Measurements from ENCODE around the gene PIGK. TPM values are rescaled to one million over a fixed set of nuclear protein-coding genes. Genes with fewer than 3 reads are reported as not detected.

The PIGK gene
- total RNA-seq, 2 donors from 2014 or later, result 21.4 to 27.1 TPM

- Histone ChIP-seq H3K27ac (no peak overlapping the region), H3K4me1 (no peaks in the 10 kb centered on the region), H3K36me3 (no peaks in the 10 kb centered on the region), H3K9me3 (no peaks in the 10 kb centered on the region), H3K27me3 (no peaks in the 10 kb centered on the region), H3K4me3 (no peak overlapping the region), H3K9ac (ENCODE audit: low read depth in 2 of 2, low read length in 2 of 2) (no peak overlapping the region)
- no peak for DNase-seq
- intact Hi-C loops (cut with DNase I), result no loop called here
- TF ChIP-seq CTCF (IDR thresholded peaks at IDR 0.05), result no peak
Observed at GRCh38 chr1:77084457-77084856, 134.8 kb downstream of the PIGK start.

GRCh38 chr1:77081834-77082233 is 137.4 kb downstream of the PIGK start:
- Histone ChIP-seq H3K4me3 (no peak overlapping the region), H3K36me3 (no peaks in the 10 kb centered on the region), H3K27me3 (no peaks in the 10 kb centered on the region), H3K27ac (no peak overlapping the region), H3K9ac (ENCODE audit: low read depth in 2 of 2, low read length in 2 of 2) (no peak overlapping the region), H3K4me1 (no peaks in the 10 kb centered on the region), H3K9me3 (no peaks in the 10 kb centered on the region)
- intact Hi-C loops (cut with DNase I), result no loop called here
- no peak for DNase-seq
- TF ChIP-seq CTCF (IDR thresholded peaks at IDR 0.05), result no peak

GRCh38 chr1:77076759-77077158 is 142.5 kb downstream of the PIGK start:
- Histone ChIP-seq H3K27me3 (no peaks in the 10 kb centered on the region), H3K36me3 (no peaks in the 10 kb centered on the region), H3K4me1 (no peaks in the 10 kb centered on the region), H3K4me3 (no peak overlapping the region), H3K27ac (no peak overlapping the region), H3K9ac (ENCODE audit: low read depth in 2 of 2, low read length in 2 of 2) (no peak overlapping the region), H3K9me3 (no peaks in the 10 kb centered on the region)
- intact Hi-C loops (cut with DNase I), result no loop called here
- DNase-seq, result no peak
- no peak for TF ChIP-seq CTCF (IDR thresholded peaks at IDR 0.05)

- Histone ChIP-seq H3K9me3 (no peaks in the 10 kb centered on the region), H3K36me3 (no peaks in the 10 kb centered on the region), H3K27ac (no peak overlapping the region), H3K4me1 (no peaks in the 10 kb centered on the region), H3K4me3 (no peak overlapping the region), H3K27me3 (no peaks in the 10 kb centered on the region), H3K9ac (ENCODE audit: low read depth in 2 of 2, low read length in 2 of 2) (no peak overlapping the region)
- intact Hi-C loops (cut with DNase I), result no loop called here
- DNase-seq, result no peak
- no peak for TF ChIP-seq CTCF (IDR thresholded peaks at IDR 0.05)
Observed at GRCh38 chr1:77068013-77068412, 151.2 kb downstream of the PIGK start.

GRCh38 chr1:77065693-77066342 is 153.4 kb downstream of the PIGK start:
- Histone ChIP-seq H3K27me3 (no peaks in the 10 kb centered on the region), H3K27ac (no peak overlapping the region), H3K9me3 (no peaks in the 10 kb centered on the region), H3K36me3 (no peaks in the 10 kb centered on the region), H3K9ac (ENCODE audit: low read depth in 2 of 2, low read length in 2 of 2) (no peak overlapping the region), H3K4me3 (no peak overlapping the region), H3K4me1 (no peaks in the 10 kb centered on the region)
- no peak for DNase-seq
- TF ChIP-seq CTCF (IDR thresholded peaks at IDR 0.05), result no peak
- intact Hi-C loops (cut with DNase I), result no loop called here

Measured in colonic mucosa (tissue), 4 donors.